H9 (cell line): ENCODE results near the gene NFX1. TPM values are rescaled to one million over a fixed set of nuclear protein-coding genes. Genes with fewer than 3 reads are reported as not detected.

ENCODE experiments used
- DNase-seq: peaks from one replicate; pipeline ENCODE4 v3.0.0-alpha.2; 2017
- H2AFZ ChIP-seq: one replicate; pipeline ENCODE4 v1.6.1; 2013; ENCODE audit warnings: mild to moderate bottlenecking, low read length, control low read depth, moderate library complexity
- H2AK5ac ChIP-seq: 2 replicates; pipeline ENCODE4 v1.6.1; 2013; ENCODE audit warnings: low read length, control low read depth, mixed read lengths; ENCODE audit not compliant: insufficient read length
- H2BK120ac ChIP-seq: one replicate; pipeline ENCODE4 v1.6.1; 2013; ENCODE audit warnings: low read depth, mild to moderate bottlenecking, low read length, control low read depth, inconsistent platforms; ENCODE audit not compliant: poor library complexity, severe bottlenecking
- H2BK12ac ChIP-seq: 2 replicates; pipeline ENCODE4 v1.6.1; 2013; ENCODE audit warnings: low read length, control low read depth, mixed read lengths, low read depth; ENCODE audit not compliant: insufficient read length
- H2BK15ac ChIP-seq: 2 replicates; pipeline ENCODE4 v1.6.1; 2013; ENCODE audit warnings: low read depth, low read length, control low read depth
- H2BK20ac ChIP-seq: one replicate; pipeline ENCODE4 v1.6.1; 2013; ENCODE audit warnings: low read depth, mild to moderate bottlenecking, low read length, control low read depth, inconsistent platforms; ENCODE audit not compliant: poor library complexity, severe bottlenecking
- H2BK5ac ChIP-seq: 2 replicates; pipeline ENCODE4 v1.6.1; 2013; ENCODE audit warnings: low read length, control low read depth, mixed read lengths; ENCODE audit not compliant: insufficient read length
- H3K14ac ChIP-seq: 2 replicates; pipeline ENCODE4 v1.6.1; 2013; ENCODE audit warnings: low read length, control low read depth; ENCODE audit not compliant: insufficient read depth
- H3K18ac ChIP-seq: 2 replicates; pipeline ENCODE4 v1.6.1; 2013; ENCODE audit warnings: low read depth, mild to moderate bottlenecking, mixed read lengths, low read length, control low read depth; ENCODE audit not compliant: insufficient read length
- H3K23ac ChIP-seq: 2 replicates; pipeline ENCODE4 v1.6.1; 2013; ENCODE audit warnings: low read length, control low read depth, mixed read lengths, low read depth; ENCODE audit not compliant: insufficient read length
- H3K23me2 ChIP-seq: 2 replicates; pipeline ENCODE4 v1.6.1; 2013; ENCODE audit warnings: low read depth, mild to moderate bottlenecking, mixed read lengths, low read length, control low read depth; ENCODE audit not compliant: insufficient read length, poor library complexity, severe bottlenecking
- H3K27ac ChIP-seq: 2 replicates; pipeline ENCODE4 v1.5.1; 2013; ENCODE audit warnings: low read length, control low read depth, mixed read lengths, low read depth; ENCODE audit not compliant: insufficient read length
- H3K27me3 ChIP-seq: 2 replicates; pipeline ENCODE4 v1.6.1; 2013; ENCODE audit warnings: low read length, control low read depth, inconsistent platforms; ENCODE audit not compliant: insufficient read depth
- H3K4ac ChIP-seq: 2 replicates; pipeline ENCODE4 v1.6.1; 2013; ENCODE audit warnings: low read depth, mild to moderate bottlenecking, control low read depth, inconsistent platforms, low read length, moderate library complexity
- H3K4me1 ChIP-seq: 2 replicates; pipeline ENCODE4 v1.6.1; 2013; ENCODE audit warnings: low read length, control low read depth, inconsistent platforms; ENCODE audit not compliant: insufficient read depth
- H3K4me2 ChIP-seq: 2 replicates; pipeline ENCODE4 v1.6.1; 2013; ENCODE audit warnings: low read length, control low read depth, mixed read lengths; ENCODE audit not compliant: insufficient read length, insufficient read depth
- H3K56ac ChIP-seq: 2 replicates; pipeline ENCODE4 v1.6.1; 2013; ENCODE audit warnings: low read depth, mild to moderate bottlenecking, mixed read lengths, low read length, control low read depth; ENCODE audit not compliant: insufficient read length
- H3K79me1 ChIP-seq: 2 replicates; pipeline ENCODE4 v1.6.1; 2013; ENCODE audit warnings: low read depth, mild to moderate bottlenecking, moderate library complexity, low read length, control low read depth, inconsistent platforms; ENCODE audit not compliant: insufficient read depth, poor library complexity, severe bottlenecking
- H3K79me2 ChIP-seq: 2 replicates; pipeline ENCODE4 v1.6.1; 2013; ENCODE audit warnings: low read length, control low read depth, inconsistent platforms; ENCODE audit not compliant: insufficient read depth
- H3K9ac ChIP-seq: 2 replicates; pipeline ENCODE4 v1.6.1; 2013; ENCODE audit warnings: low read length, control low read depth, mixed read lengths; ENCODE audit not compliant: insufficient read length; ENCODE audit errors: extremely low read depth
- H3K9me3 ChIP-seq: one replicate; pipeline ENCODE4 v1.6.1; 2013; ENCODE audit warnings: low read depth, low read length, inconsistent platforms; ENCODE audit not compliant: control insufficient read depth
- H3T11ph ChIP-seq: one replicate; pipeline ENCODE4 v1.6.1; 2013; ENCODE audit warnings: mild to moderate bottlenecking, low read length, control low read depth, inconsistent platforms
- H4K20me1 ChIP-seq: one replicate; pipeline ENCODE4 v1.6.1; 2013; ENCODE audit not compliant: control insufficient read depth, insufficient read length, insufficient read depth
- H4K5ac ChIP-seq: 2 replicates; pipeline ENCODE4 v1.6.1; 2013; ENCODE audit warnings: low read depth, mild to moderate bottlenecking, mixed read lengths, low read length, control low read depth; ENCODE audit not compliant: insufficient read length
- H4K8ac ChIP-seq: replicated peaks from 2 replicates; pipeline ENCODE4 v1.6.1; 2013; ENCODE audit warnings: low read length, control low read depth, mixed read lengths, low read depth; ENCODE audit not compliant: insufficient read length
- H4K91ac ChIP-seq: 2 replicates; pipeline ENCODE4 v1.6.1; 2013; ENCODE audit warnings: low read depth, mild to moderate bottlenecking, moderate library complexity, mixed read lengths, low read length, control low read depth; ENCODE audit not compliant: insufficient read length
- H3K27ac Mint-ChIP-seq, 3 experiments: 2 replicates in 2 of 3; 3 replicates in 1 of 3; pipeline ENCODE4 v1.8.0; 2020 to 2021; ENCODE audit warnings: mixed read lengths in 3 of 3, mild to moderate bottlenecking in 1 of 3, moderate library complexity in 1 of 3
- H3K27me3 Mint-ChIP-seq: 2 replicates; pipeline ENCODE4 v1.8.0; 2021; ENCODE audit warnings: low read depth, mild to moderate bottlenecking, moderate library complexity, mixed read lengths
- H3K36me3 Mint-ChIP-seq, 3 experiments: 2 replicates in 2 of 3; 3 replicates in 1 of 3; pipeline ENCODE4 v1.8.0; 2020 to 2021; ENCODE audit warnings: low read depth in 3 of 3, mixed read lengths in 3 of 3; ENCODE audit not compliant: insufficient read depth in 1 of 3
- H3K4me1 Mint-ChIP-seq, 2 experiments: 2 replicates each; pipeline ENCODE4 v1.8.0; 2020; ENCODE audit warnings: mixed read lengths in 2 of 2
- H3K4me3 Mint-ChIP-seq, 2 experiments: 2 replicates in 1 of 2; 3 replicates in 1 of 2; pipeline ENCODE4 v1.8.0; 2020 to 2021; ENCODE audit warnings: mild to moderate bottlenecking in 2 of 2, mixed read lengths in 2 of 2, moderate library complexity in 1 of 2
- H3K9me3 Mint-ChIP-seq, 2 experiments: 2 replicates in 1 of 2; 3 replicates in 1 of 2; pipeline ENCODE4 v1.8.0; 2020; ENCODE audit warnings: mild to moderate bottlenecking in 2 of 2, mixed read lengths in 2 of 2, moderate library complexity in 1 of 2
- CTCF ChIP-seq: fragments of 200-600 bp; sonication (generic); conservative IDR thresholded peaks from 3 replicates; pipeline ENCODE4 v1.8.0; 2021; ENCODE audit warnings: antibody characterized with exemption, mild to moderate bottlenecking
- WGBS: extraction: QIAGEN DNeasy Blood & Tissue Kit; methylation state at CpG from one replicate; pipeline ENCODE4 v1.1.7; 2013; ENCODE audit warnings: missing lambda C conversion rate, low lambda C conversion rate, mixed read lengths; ENCODE audit not compliant: insufficient read length; ENCODE audit errors: extremely low coverage; 5-methylcytosine and 5-hydroxymethylcytosine counted together
- total RNA-seq: library from RNA; stranded (reverse); gene quantifications from 2 replicates; pipeline ENCODE4 v1.2.1, GENCODE V29; 2021

The NFX1 gene
- total RNA-seq, 1 experiment from 2014 or later, result 35.1 TPM

- WGBS, result no CpG with 5 or more reads among the region's 2 CpGs
- H3K9me3 Mint-ChIP-seq, result no peaks in the 10 kb centered on the region
- H4K5ac ChIP-seq, result no peak overlapping the region
Observed at GRCh38 chr9:33273972-33274328, 16.4 kb upstream of the NFX1 start.

More at GRCh38 chr9:33273972-33274328, 16.4 kb upstream of the NFX1 start:
- Histone ChIP-seq H2AK5ac (no peak overlapping the region), H3T11ph (no peak overlapping the region), H3K23me2 (no peaks in the 10 kb centered on the region), H4K8ac (no peak overlapping the region), H3K18ac (no peak overlapping the region), H2BK120ac (no peak overlapping the region), H3K4me2 (no peak overlapping the region), H3K56ac (no peak overlapping the region), H3K9me3 (no peaks in the 10 kb centered on the region), H3K9ac (no peak overlapping the region), H4K91ac (no peak overlapping the region), H3K23ac (no peak overlapping the region), H3K4me1 (no peaks in the 10 kb centered on the region), H3K4ac (no peak overlapping the region), H3K79me1 (no peaks in the 10 kb centered on the region), H2BK5ac (no peak overlapping the region), H3K27ac (no peak overlapping the region), H2BK20ac (no peak overlapping the region), H4K20me1 (no peaks in the 10 kb centered on the region), H3K27me3 (no peaks in the 10 kb centered on the region), H3K79me2 (no peaks in the 10 kb centered on the region), H2BK12ac (no peak overlapping the region), H2AFZ (no peak overlapping the region), H3K14ac (no peak overlapping the region), H2BK15ac (no peak overlapping the region)
- TF ChIP-seq CTCF, result no peak
- no peak for DNase-seq
- Mint-ChIP-seq H3K27me3 (no peaks in the 10 kb centered on the region), H3K36me3 (peaks cover 16 to 74% (median 59%) of the 10 kb centered on the region in 3 experiments; a peak in 6 of 7 replicates), H3K4me3 (no peak overlapping the region), H3K4me1 (no peaks in the 10 kb centered on the region), H3K27ac (no peak overlapping the region)
